HG02852 (cell line): ENCODE data around the gene KCTD14.
"Not testable (repeated sequence)": the region's sequence is repeated elsewhere in the genome, so short reads cannot be mapped to it uniquely, and the experiment has no call there.

Experiments
- ATAC-seq: cut with Tn5 transposase; IDR thresholded peaks from one replicate; pipeline ENCODE4 v1.9.1; 2021; ENCODE audit warnings: mild to moderate bottlenecking, moderate library complexity; ENCODE audit not compliant: unreplicated experiment

The KCTD14 gene, protein sequence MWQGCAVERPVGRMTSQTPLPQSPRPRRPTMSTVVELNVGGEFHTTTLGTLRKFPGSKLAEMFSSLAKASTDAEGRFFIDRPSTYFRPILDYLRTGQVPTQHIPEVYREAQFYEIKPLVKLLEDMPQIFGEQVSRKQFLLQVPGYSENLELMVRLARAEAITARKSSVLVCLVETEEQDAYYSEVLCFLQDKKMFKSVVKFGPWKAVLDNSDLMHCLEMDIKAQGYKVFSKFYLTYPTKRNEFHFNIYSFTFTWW

DNA sequence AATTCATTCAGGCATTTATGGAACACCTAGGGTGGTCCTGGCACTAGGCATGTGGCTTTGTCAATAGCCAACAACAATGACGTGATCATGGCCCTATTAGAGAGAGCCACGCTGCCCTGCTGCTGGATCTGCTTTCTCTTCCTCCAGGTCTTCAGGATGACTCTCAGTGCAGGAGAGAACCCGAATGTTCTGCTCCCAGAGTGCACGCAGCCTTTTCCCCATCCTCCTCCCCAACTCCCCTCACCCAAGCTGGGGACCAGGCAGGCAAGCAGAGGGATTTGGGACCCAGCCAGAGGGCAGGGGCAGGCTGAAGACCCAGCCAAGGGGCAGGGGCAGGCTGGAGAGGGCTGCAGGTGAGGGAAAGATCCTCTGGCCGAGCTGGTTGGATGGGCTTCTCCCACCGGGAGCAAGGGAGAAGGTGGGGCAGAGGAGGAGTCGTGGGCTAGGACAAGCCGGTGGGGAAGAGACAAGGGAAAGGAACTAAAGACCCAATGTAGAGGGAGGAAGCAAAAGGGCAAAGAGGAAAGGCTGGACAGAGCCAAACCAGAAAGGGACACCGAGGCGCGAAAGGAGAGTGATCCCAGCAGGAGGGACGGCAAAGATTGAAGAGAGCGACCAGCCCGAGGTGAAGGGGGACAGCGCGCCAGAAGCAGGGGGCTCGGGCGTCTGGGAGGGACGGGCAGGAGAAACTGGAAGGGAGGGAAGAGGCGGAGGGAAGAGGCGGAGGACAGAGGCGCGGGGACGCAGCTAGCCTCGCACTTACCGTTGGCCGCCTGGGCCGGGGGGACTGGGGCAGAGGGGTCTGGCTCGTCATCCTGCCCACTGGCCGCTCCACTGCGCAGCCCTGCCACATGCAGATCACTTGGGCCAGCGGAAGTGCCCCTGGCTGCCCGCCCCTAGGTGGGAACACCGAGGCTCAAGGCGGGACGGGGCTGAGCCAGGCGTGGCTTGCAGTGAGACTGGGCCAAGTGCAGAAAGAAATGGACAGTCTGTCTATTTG is at the start of gene KCTD14:
TSS of gene KCTD14 (minus strand) at position 880 of the 1,000 bp plus-strand sequence. CDS start at position 853, 27 bp downstream.
- ATAC-seq, result no peak

- no peak for ATAC-seq
Measured at GRCh38 chr11:78072455-78072854, 49.4 kb upstream of the KCTD14 start.

- no peak for ATAC-seq
Measured at GRCh38 chr11:78071717-78072116, 48.6 kb upstream of the KCTD14 start.

GRCh38 chr11:78070621-78071020 is 47.5 kb upstream of the KCTD14 start:
- no peak for ATAC-seq

- ATAC-seq, result no peak
Measured at GRCh38 chr11:78069465-78069864, 46.4 kb upstream of the KCTD14 start.

- no peak for ATAC-seq
Measured at GRCh38 chr11:78067704-78068103, 44.6 kb upstream of the KCTD14 start.

- ATAC-seq, result no peak
Measured at GRCh38 chr11:78066471-78066870, 43.4 kb upstream of the KCTD14 start.

DNA sequence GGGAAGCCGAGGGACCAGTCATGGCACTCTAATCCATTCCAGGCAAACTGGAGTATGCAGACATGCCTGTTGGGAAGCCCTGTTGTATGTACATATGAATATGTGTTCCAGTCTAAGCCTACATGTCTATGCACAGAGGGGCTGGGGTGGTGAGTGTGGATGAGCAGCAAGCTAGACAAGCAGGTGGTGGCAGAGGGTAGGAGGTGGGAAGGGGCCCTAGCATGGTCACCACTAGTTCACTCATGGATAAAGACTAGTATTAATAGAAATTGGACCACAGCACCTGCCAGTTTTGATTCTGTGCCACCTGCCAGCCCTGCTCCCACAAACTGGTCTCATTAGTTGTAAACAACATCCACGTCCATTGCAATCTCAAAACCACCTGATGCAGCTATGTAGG is 42.1 kb upstream of the KCTD14 start:
- ATAC-seq, result no peak

- ATAC-seq, result no peak
Measured at GRCh38 chr11:78063440-78064181, 40.5 kb upstream of the KCTD14 start, which contains the start of gene THRSP. Gene THRSP (plus strand): TSS chr11:78063861. CDS start chr11:78063882, 21 bp downstream.

DNA sequence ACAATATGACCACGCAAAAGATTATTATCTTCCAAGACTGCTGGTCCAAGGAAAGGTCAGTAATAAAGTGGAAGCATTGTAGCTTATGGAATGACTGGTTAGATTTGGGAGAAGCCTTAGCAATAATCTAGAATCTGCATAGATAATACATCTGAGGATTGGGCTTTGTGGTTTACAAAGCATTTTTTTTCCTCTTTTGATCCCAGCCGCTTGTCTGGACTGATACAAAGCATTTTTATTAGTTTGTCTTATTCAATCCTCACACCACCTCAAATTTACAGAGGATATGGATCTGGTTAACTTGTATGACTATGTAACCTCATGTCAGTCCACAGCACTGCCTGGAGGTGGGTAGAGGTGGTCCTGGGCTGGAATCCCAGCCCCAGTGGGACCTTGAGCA is 39.6 kb upstream of the KCTD14 start:
- no peak for ATAC-seq

GRCh38 chr11:78061921-78062311 is 38.8 kb upstream of the KCTD14 start:
- ATAC-seq, result no peak

DNA sequence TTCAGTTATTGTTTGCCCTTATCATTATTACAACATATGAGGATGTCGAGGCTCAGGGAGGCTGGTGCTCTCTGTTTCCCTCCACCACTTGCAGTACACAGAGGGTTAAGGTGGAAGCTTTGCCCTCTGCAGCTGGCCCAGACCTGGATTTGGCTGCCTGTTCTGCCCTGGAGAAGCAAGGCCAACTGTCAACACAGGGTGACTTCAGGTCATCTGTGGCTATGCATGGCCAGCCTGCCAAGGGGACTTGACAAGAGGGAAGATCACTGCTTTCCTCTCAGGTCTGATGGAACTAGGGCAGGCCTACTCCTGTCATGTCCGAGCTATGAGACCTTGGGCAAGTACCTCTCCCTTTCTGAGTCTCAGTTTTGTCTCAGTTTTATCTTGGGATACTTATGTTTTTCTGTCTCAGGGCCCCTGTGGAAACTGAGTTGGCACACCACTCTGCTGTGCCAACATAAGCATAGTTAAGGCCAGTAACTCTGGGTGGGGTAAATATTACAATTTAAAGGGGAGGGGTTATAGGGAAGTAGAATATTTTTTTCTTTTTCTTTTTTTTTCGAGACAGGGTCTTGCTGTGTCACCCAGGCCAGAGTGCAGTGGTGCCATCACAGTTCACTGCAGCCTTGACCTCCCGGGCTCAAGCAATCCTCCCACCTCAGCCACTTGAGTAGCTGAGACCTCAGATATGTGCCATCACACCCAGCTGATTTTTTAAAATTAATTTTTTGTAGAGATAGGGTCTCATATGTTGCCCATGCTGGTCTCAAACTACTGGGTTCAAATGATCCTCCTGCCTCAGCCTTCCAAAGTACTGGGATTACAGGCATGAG is 38.2 kb upstream of the KCTD14 start:
- ATAC-seq, result no peak

- no peak for ATAC-seq
Measured at GRCh38 chr11:78060533-78060932, 37.5 kb upstream of the KCTD14 start.

- ATAC-seq, result not testable (repeated sequence)
Measured at GRCh38 chr11:78059749-78060328, 36.8 kb upstream of the KCTD14 start.

- ATAC-seq, result no peak
Measured at GRCh38 chr11:78057462-78058055, 34.5 kb upstream of the KCTD14 start.

- ATAC-seq, result no peak
Measured at GRCh38 chr11:78056093-78056492, 33.0 kb upstream of the KCTD14 start.

DNA sequence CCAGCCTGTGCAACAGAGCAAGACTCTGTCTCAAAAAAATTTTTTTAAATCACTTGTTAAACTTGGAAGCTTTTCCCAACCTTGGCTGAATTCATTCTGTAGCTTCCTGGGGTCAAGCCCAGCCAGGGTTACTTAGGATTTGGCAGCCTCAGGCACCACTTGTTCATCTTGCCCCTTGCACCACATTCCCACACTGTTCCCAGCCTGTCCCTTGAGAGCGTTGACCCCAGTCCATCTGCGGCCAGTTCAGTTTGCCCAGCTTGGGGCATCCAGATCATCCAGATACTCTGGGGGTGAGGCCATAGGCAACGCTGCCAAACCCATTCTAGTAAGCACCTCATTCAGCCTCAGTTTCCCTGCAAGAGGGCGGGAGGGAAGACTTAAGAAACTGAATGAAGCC is 31.9 kb upstream of the KCTD14 start:
- no peak for ATAC-seq

- no peak for ATAC-seq
Measured at GRCh38 chr11:78050964-78051831, 28.1 kb upstream of the KCTD14 start.

DNA sequence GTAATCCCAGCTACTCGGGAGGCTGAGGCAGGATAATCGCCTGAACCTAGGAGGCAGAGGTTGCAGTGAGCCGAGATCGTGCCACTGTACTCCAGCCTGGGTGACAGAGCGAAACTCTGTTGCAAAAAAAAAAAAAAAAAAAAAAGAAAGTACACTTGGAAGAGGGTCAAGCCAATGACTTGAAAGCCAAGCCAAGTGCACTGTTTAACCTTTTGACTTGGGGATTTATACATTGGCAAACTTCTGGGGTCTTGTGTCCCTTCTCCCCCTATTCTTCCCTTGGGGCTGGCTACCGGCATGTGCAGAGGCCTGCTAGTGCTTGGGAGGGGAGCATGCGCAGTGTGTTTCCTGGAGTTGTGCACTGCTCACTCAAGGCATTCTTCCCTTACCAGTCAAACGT is 26.3 kb upstream of the KCTD14 start:
- no peak for ATAC-seq
